ENCODE data around the gene SHC3.

SHC3 gene

GRCh38 chr9:89073397-89073796 is 105.2 kb downstream of the SHC3 start:
- intact Hi-C loops (cut with DNase I; ENCODE audit: low total_unique reads) = no loop called here
- no peak for DNase-seq
- no peak for TF ChIP-seq CTCF (IDR thresholded peaks at IDR 0.05)
- H3K27me3 ChIP-seq = no peaks in the 10 kb centered on the region
- H3K9me3 ChIP-seq = no peaks in the 10 kb centered on the region
- no peaks in the 10 kb centered on the region for H3K4me1 ChIP-seq
- no peak overlapping the region for H3K4me3 ChIP-seq
- no peaks in the 10 kb centered on the region for H3K36me3 ChIP-seq
- no peak overlapping the region for H3K27ac ChIP-seq

- H3K9me3 ChIP-seq = no peaks in the 10 kb centered on the region
- no peak overlapping the region for H3K4me3 ChIP-seq
- H3K4me1 ChIP-seq = no peaks in the 10 kb centered on the region
- no peak for DNase-seq
- no peak for TF ChIP-seq CTCF (IDR thresholded peaks at IDR 0.05)
- H3K36me3 ChIP-seq = no peaks in the 10 kb centered on the region
- no peak overlapping the region for H3K27ac ChIP-seq
- no peaks in the 10 kb centered on the region for H3K27me3 ChIP-seq
- intact Hi-C loops (cut with DNase I; ENCODE audit: low total_unique reads) = no loop called here
These were observed 107.0 kb downstream of the SHC3 start for GRCh38 chr9:89071591-89071990.

GRCh38 chr9:89066835-89067234 is 111.8 kb downstream of the SHC3 start:
- no peak for DNase-seq
- Histone ChIP-seq H3K36me3 (no peaks in the 10 kb centered on the region), H3K4me3 (no peak overlapping the region)

GRCh38 chr9:89065921-89066320 is 112.7 kb downstream of the SHC3 start:
- no peaks in the 10 kb centered on the region for H3K4me1 ChIP-seq
- no peak for TF ChIP-seq CTCF (IDR thresholded peaks at IDR 0.05)
- no peaks in the 10 kb centered on the region for H3K27me3 ChIP-seq
- H3K36me3 ChIP-seq = no peaks in the 10 kb centered on the region
- no peak overlapping the region for H3K4me3 ChIP-seq
- no peaks in the 10 kb centered on the region for H3K9me3 ChIP-seq
- no peak overlapping the region for H3K27ac ChIP-seq
- intact Hi-C loops (cut with DNase I; ENCODE audit: low total_unique reads) = no loop called here
- DNase-seq = no peak

More at GRCh38 chr9:89066835-89067234, 111.8 kb downstream of the SHC3 start:
- Histone ChIP-seq H3K27ac (no peak overlapping the region), H3K27me3 (no peaks in the 10 kb centered on the region), H3K4me1 (no peaks in the 10 kb centered on the region), H3K9me3 (no peaks in the 10 kb centered on the region)
- intact Hi-C loops (cut with DNase I; ENCODE audit: low total_unique reads) = no loop called here
- no peak for TF ChIP-seq CTCF (IDR thresholded peaks at IDR 0.05)

GRCh38 chr9:89060790-89061189 is 117.8 kb downstream of the SHC3 start:
- H3K4me3 ChIP-seq = no peak overlapping the region
- no peaks in the 10 kb centered on the region for H3K36me3 ChIP-seq
- no peaks in the 10 kb centered on the region for H3K9me3 ChIP-seq
- intact Hi-C loops (cut with DNase I; ENCODE audit: low total_unique reads) = no loop called here
- H3K27me3 ChIP-seq = no peaks in the 10 kb centered on the region
- H3K27ac ChIP-seq = no peak overlapping the region
- no peaks in the 10 kb centered on the region for H3K4me1 ChIP-seq
- DNase-seq = no peak
- TF ChIP-seq CTCF (IDR thresholded peaks at IDR 0.05) = no peak

- Histone ChIP-seq H3K4me3 (no peak overlapping the region), H3K27ac (no peak overlapping the region), H3K36me3 (no peaks in the 10 kb centered on the region), H3K27me3 (no peaks in the 10 kb centered on the region), H3K4me1 (no peaks in the 10 kb centered on the region), H3K9me3 (no peaks in the 10 kb centered on the region)
- intact Hi-C loops (cut with DNase I; ENCODE audit: low total_unique reads) = no loop called here
- TF ChIP-seq CTCF (IDR thresholded peaks at IDR 0.05) = no peak
- no peak for DNase-seq
These were observed 118.6 kb downstream of the SHC3 start for GRCh38 chr9:89059925-89060506.

Data from tibial artery (tissue), 4 donors.